Heart left ventricle (tissue), 16 donors: ENCODE data around the gene STRA6. TPM values are rescaled to one million over a fixed set of nuclear protein-coding genes. Genes with fewer than 3 reads are reported as not detected.

Source experiments
- ATAC-seq, 4 donors: fragments of 200-7000 bp; cut with Tn5 transposase; one replicate each; pipeline ENCODE4 v1.9.1; 2020 to 2022; ENCODE audit warnings: moderate library complexity in 4 of 4, mild to moderate bottlenecking in 3 of 4, moderate number of reproducible peaks in 1 of 4
- DNase-seq, 5 donors: peaks; one replicate each; pipeline ENCODE4 v3.0.0-alpha.2; 2020
- H3K27ac ChIP-seq, 12 donors: fragments of 200-600 bp; sonication (generic) in 4 of 12; one replicate each; pipeline versions ENCODE4 v1.5.0 to v1.8.0; 2016 to 2022; ENCODE audit warnings: mild to moderate bottlenecking in 2 of 12
- H3K27me3 ChIP-seq, 9 donors: fragments of 200-600 bp; sonication (generic) in 2 of 9; one replicate each; pipeline versions ENCODE4 v1.5.1 to v1.8.0; 2016 to 2022; ENCODE audit warnings: mild to moderate bottlenecking in 3 of 9
- H3K36me3 ChIP-seq, 9 donors: fragments of 200-600 bp; sonication (generic) in 2 of 9; one replicate each; pipeline versions ENCODE4 v1.5.0 to v1.8.0; 2018 to 2022; ENCODE audit warnings: mild to moderate bottlenecking in 2 of 9
- H3K4me1 ChIP-seq, 12 donors: fragments of 200-600 bp; sonication (generic) in 4 of 12; one replicate each; pipeline versions ENCODE4 v1.5.0 to v1.8.0; 2016 to 2022; ENCODE audit warnings: mild to moderate bottlenecking in 3 of 12
- H3K4me3 ChIP-seq, 12 donors: fragments of 200-600 bp; sonication (generic) in 4 of 12; one replicate each; pipeline versions ENCODE4 v1.5.0 to v1.8.0; 2017 to 2022; ENCODE audit warnings: mild to moderate bottlenecking in 9 of 12, moderate library complexity in 4 of 12
- H3K9me3 ChIP-seq, 12 donors: fragments of 200-600 bp; sonication (generic) in 4 of 12; one replicate each; pipeline versions ENCODE4 v1.5.0 to v1.8.0; 2016 to 2022; ENCODE audit warnings: mild to moderate bottlenecking in 1 of 12
- CTCF ChIP-seq, 12 donors: fragments of 200-600 bp; sonication (generic) in 4 of 12; IDR thresholded peaks; one replicate each; pipeline versions ENCODE4 v1.5.0 to v1.8.0; 2018 to 2022; ENCODE audit warnings: antibody characterized with exemption in 12 of 12, mild to moderate bottlenecking in 5 of 12
- POLR2A ChIP-seq, 2 donors: fragments of 450-650 bp; IDR thresholded peaks; one replicate each; pipeline ENCODE4 v1.6.1; 2017; ENCODE audit warnings: antibody characterized with exemption in 2 of 2, mild to moderate bottlenecking in 2 of 2, moderate library complexity in 2 of 2
- WGBS, 4 donors: extraction: QIAGEN DNeasy Blood & Tissue Kit in 2 of 4; methylation state at CpG; one replicate each; pipeline versions ENCODE4 v1.1.5 to v1.1.7; 2013 to 2018; 5-methylcytosine and 5-hydroxymethylcytosine counted together
- intact Hi-C, 10 donors: fragments of 100-400 bp; cut with DNase I; formaldehyde crosslinking; loops; one replicate each; pipeline versions ENCODE4 v1.11.1 to v1.14.2; 2022
- polyA plus RNA-seq, 2 donors: library from polyadenylated mRNA; stranded (reverse); fragments of 200-250 nt; gene quantifications; one replicate each; pipeline ENCODE4 v1.2.3, GENCODE V29; 2013
- total RNA-seq, 9 donors: library from RNA; depleted of rRNA in 2 of 9; stranded (reverse); fragments of >200 nt in 2 of 9; fragmentation: NEBNext Ultra II Directional in 3 of 9; extraction: Animal tissue kit (Norgen Biotek cat#: 25700) in 3 of 9; gene quantifications; one replicate each; pipeline versions ENCODE4 v1.1.0 to v1.2.4, GENCODE V29; 2016 to 2023
- donor health status: ischemic (EF 13 %, LVEDD 7.1; RV severe dilation, severe dysfunction).
- donor health status: healthy with polysubstance abuse.
- donor health status: DM: no; HTN: yes; CAD: no.
- donor health status: DM: no; HTN: no; CAD: no.
- donor health status: ischemic (EF 25% LVEDD 6.9; RV normal size, moderate dysfunction).
- donor health status: ischemic (EF 25% LVEDD 5.7; RV mildly dilated, moderate dysfunction).
- donor health status: healthy.
- donor health status: DM: yes; HTN: yes; CAD: no.
- donor health status: ischemic (EF 35%, LVEDD 5.7; RV mildly dilated, moderate dysfunction).
- donor health status: nonischemic (EF 11% LVEDD 7.7; RV severe dilation, severe dysfunction).
- donor health status: DM: yes; HTN: yes; CAD: no.
- donor health status: PGD.
- donor health status: ischemic (EF 29% LVEDD 5.4; RV normal size, mild dysfunction).
- donor health status: nonischemic (EF 23%, LVEDD 6.1; RV moderate dilation, normal function).

STRA6 gene
- total and polyA plus RNA-seq, 11 donors, result 0.08 to 0.24 (median 0.14) TPM; not detected in 8

GRCh38 chr15:74227968-74228722 is 25.6 kb upstream of the STRA6 start:
- Histone ChIP-seq H3K36me3 (no peaks in the 10 kb centered on the region), H3K9me3 (no peaks in the 10 kb centered on the region), H3K27ac (peak overlapping the region in 4 of 12 donors; percentile 10 to 64 (median 22)), H3K27me3 (peaks cover 0 to 4% (median 0%) of the 10 kb centered on the region in 9 donors), H3K4me3 (peak overlapping the region in 4 of 12 donors; percentile 11 to 28 (median 20)), H3K4me1 (peaks cover 0 to 17% (median 12%) of the 10 kb centered on the region in 12 donors)
- intact Hi-C loops, result loop anchor here in 2 of 10 donors (5.0 to 10.0 kb wide), 2 partner anchors 46 to 93 kb away; partner anchors contain the start of gene ISLR2 (in 1 of the 2)
- TF ChIP-seq CTCF (IDR thresholded peaks at IDR 0.05) (no peak), POLR2A (IDR thresholded peaks at IDR 0.05) (no peak)
- peak in 1 of 5 donors; percentile 49 for DNase-seq
- WGBS, 4 donors, result 39 to 45% (median 43%) methylated on average over 10 to 11 of the region's 11 CpGs
- ATAC-seq, result peak in 2 of 4 donors; percentile 27 to 36

GRCh38 chr15:74226761-74227540 is 24.4 kb upstream of the STRA6 start:
- intact Hi-C loops, result loop anchor here in 2 of 10 donors (5.0 to 10.0 kb wide), 2 partner anchors 45 to 92 kb away; partner anchors contain the start of gene ISLR2 (in 1 of the 2)
- TF ChIP-seq CTCF (IDR thresholded peaks at IDR 0.05) (no peak), POLR2A (IDR thresholded peaks at IDR 0.05) (no peak)
- peaks cover 0 to 4% (median 0%) of the 10 kb centered on the region in 9 donors for H3K27me3 ChIP-seq
- WGBS, 4 donors, result 87 to 93% (median 92%) methylated on average over 10 of the region's 10 CpGs
- no peak overlapping the region for H3K4me3 ChIP-seq
- peaks cover 0 to 17% (median 12%) of the 10 kb centered on the region in 12 donors for H3K4me1 ChIP-seq
- no peak overlapping the region for H3K27ac ChIP-seq
- no peaks in the 10 kb centered on the region for H3K36me3 ChIP-seq
- DNase-seq, result no peak
- H3K9me3 ChIP-seq, result no peaks in the 10 kb centered on the region
- ATAC-seq, result no peak

- DNase-seq, result no peak
- Histone ChIP-seq H3K9me3 (no peaks in the 10 kb centered on the region), H3K36me3 (no peaks in the 10 kb centered on the region), H3K4me1 (peaks cover 0 to 17% (median 12%) of the 10 kb centered on the region in 12 donors), H3K27ac (no peak overlapping the region), H3K4me3 (no peak overlapping the region), H3K27me3 (peaks cover 0 to 4% (median 0%) of the 10 kb centered on the region in 9 donors)
- WGBS, 4 donors, result 74 to 91% (median 82%) methylated on average over 5 of the region's 5 CpGs
- no peak for ATAC-seq
- TF ChIP-seq POLR2A (IDR thresholded peaks at IDR 0.05), result no peak
- TF ChIP-seq CTCF (IDR thresholded peaks at IDR 0.05), result no peak
- intact Hi-C loops, result loop anchor here in 2 of 10 donors (5.0 to 10.0 kb wide), 2 partner anchors 44 to 91 kb away; partner anchors contain the start of gene ISLR2 (in 1 of the 2)
These were observed 23.3 kb upstream of the STRA6 start for GRCh38 chr15:74225928-74226327.
